ENCODE results near the gene USP21. TPM values are rescaled to one million over a fixed set of nuclear protein-coding genes. Genes with fewer than 3 reads are reported as not detected.

Gene USP21
- total RNA-seq, 1 donor from 2014 or later = 6.7 TPM

DNA sequence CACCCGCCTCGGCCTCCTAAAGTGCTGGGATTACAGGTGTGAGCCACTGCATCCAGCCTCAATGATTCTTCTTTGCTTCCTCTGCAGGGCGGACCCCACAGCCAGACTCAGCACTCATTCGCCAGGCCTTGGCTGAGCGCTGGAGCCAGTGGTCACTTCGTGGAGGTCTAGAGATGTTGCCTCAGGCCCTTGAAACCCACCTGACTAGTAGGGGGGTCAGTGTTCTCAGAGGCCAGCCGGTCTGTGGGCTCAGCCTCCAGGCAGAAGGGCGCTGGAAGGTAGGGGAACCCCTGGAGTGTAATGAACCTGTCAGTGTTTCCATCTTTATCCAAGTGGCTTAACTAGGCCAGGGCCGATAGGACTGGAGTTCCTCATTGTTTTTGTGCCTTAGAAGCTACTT is 9.6 kb downstream of the USP21 start:
- no peak for DNase-seq (ENCODE audit: low spot score)
- no peaks in the 10 kb centered on the region for H3K9me3 ChIP-seq (ENCODE audit: low read depth)
- peaks cover 2% of the 10 kb centered on the region for H3K27me3 Mint-ChIP-seq (ENCODE audit: insufficient read depth, low read depth)
- no peaks in the 10 kb centered on the region for H3K79me2 ChIP-seq (ENCODE audit: low read depth)
- H3K9me3 Mint-ChIP-seq = no peaks in the 10 kb centered on the region
- TF ChIP-seq, protein P1, sequence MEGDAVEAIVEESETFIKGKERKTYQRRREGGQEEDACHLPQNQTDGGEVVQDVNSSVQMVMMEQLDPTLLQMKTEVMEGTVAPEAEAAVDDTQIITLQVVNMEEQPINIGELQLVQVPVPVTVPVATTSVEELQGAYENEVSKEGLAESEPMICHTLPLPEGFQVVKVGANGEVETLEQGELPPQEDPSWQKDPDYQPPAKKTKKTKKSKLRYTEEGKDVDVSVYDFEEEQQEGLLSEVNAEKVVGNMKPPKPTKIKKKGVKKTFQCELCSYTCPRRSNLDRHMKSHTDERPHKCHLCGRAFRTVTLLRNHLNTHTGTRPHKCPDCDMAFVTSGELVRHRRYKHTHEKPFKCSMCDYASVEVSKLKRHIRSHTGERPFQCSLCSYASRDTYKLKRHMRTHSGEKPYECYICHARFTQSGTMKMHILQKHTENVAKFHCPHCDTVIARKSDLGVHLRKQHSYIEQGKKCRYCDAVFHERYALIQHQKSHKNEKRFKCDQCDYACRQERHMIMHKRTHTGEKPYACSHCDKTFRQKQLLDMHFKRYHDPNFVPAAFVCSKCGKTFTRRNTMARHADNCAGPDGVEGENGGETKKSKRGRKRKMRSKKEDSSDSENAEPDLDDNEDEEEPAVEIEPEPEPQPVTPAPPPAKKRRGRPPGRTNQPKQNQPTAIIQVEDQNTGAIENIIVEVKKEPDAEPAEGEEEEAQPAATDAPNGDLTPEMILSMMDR (IDR thresholded peaks at IDR 0.05) = no peak
- TF ChIP-seq EZH2phosphoT487 (IDR thresholded peaks at IDR 0.05) = no peak
- no peak for TF ChIP-seq EZH2 (IDR thresholded peaks at IDR 0.05)
- H3K27ac ChIP-seq = no peak overlapping the region
- peaks cover 22% of the 10 kb centered on the region for H3K4me1 Mint-ChIP-seq
- H4K20me1 ChIP-seq (ENCODE audit: low read depth) = no peaks in the 10 kb centered on the region
- no peak overlapping the region for H3K4me3 ChIP-seq
- no peaks in the 10 kb centered on the region for H3K27me3 ChIP-seq
- peak overlapping the region; percentile 46 for H3K4me3 Mint-ChIP-seq
- H3K36me3 Mint-ChIP-seq = peaks cover 23% of the 10 kb centered on the region
- H3F3A ChIP-seq (ENCODE audit: low read depth) = peaks cover 24% of the 10 kb centered on the region
- H2AFZ ChIP-seq (replicated peaks) = no peak overlapping the region
- H3K9ac ChIP-seq = no peak overlapping the region
- no peaks in the 10 kb centered on the region for H3K36me3 ChIP-seq
- no peak overlapping the region for H3K4me2 ChIP-seq
- H3K27ac Mint-ChIP-seq = no peak overlapping the region
- H3K4me1 ChIP-seq = no peaks in the 10 kb centered on the region

DNA sequence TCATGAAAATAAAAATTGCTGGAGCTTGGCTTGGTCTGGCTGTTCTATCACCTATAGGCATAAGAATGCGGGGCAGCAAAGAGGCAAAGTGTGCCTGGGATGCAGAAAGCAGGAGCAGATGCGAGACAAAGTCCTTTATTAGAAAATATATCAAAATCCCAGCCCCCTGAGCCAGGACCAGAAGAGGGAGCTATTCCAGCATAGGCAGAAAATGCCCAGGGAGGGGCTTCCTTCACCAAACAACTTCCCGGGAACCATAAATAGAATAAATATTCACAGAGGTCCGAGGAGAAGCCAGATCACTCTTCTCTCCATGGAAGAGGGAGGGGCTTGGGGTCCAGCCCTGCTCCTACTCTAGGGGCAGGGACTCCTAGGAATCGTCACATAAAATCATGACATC is 11.9 kb downstream of the USP21 start:
- Mint-ChIP-seq H3K4me1 (peaks cover 22% of the 10 kb centered on the region), H3K36me3 (peaks cover 33% of the 10 kb centered on the region), H3K4me3 (no peak overlapping the region), H3K27ac (no peak overlapping the region), H3K9me3 (no peaks in the 10 kb centered on the region), H3K27me3 (ENCODE audit: insufficient read depth, low read depth) (no peaks in the 10 kb centered on the region)
- Histone ChIP-seq H4K20me1 (ENCODE audit: low read depth) (no peaks in the 10 kb centered on the region), H3K27ac (no peak overlapping the region), H3K36me3 (no peaks in the 10 kb centered on the region), H3K4me1 (no peaks in the 10 kb centered on the region), H3K9me3 (ENCODE audit: low read depth) (no peaks in the 10 kb centered on the region), H3F3A (ENCODE audit: low read depth) (peaks cover 11% of the 10 kb centered on the region), H3K27me3 (no peaks in the 10 kb centered on the region), H3K4me2 (no peak overlapping the region), H3K79me2 (ENCODE audit: low read depth) (no peaks in the 10 kb centered on the region), H2AFZ (replicated peaks) (no peak overlapping the region), H3K9ac (no peak overlapping the region), H3K4me3 (no peak overlapping the region)
- no peak for TF ChIP-seq EZH2 (IDR thresholded peaks at IDR 0.05)
- TF ChIP-seq, protein P1 (IDR thresholded peaks at IDR 0.05) = peak; percentile 15
- no peak for DNase-seq (ENCODE audit: low spot score)

DNA sequence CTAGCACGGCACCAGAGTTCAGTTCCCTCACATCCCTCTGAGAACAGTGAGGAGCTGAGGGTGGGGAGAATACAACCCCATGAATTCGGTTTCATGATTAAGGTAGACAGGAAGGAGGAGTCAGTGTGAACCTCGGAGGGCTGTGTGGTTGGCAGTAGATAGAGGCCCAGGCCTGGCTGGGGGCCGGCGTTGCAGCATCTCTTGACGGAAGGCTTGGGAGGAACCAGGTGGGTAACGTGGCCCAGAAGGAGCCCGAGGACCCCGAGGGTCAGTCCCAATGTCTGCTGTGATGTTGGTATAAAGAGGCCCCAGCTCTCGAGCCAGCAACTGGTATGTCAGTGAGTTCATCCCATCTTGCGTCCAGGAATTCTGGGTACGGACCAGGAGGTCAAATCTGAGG is 12.4 kb downstream of the USP21 start:
- no peak overlapping the region for H3K4me3 Mint-ChIP-seq
- Histone ChIP-seq H3F3A (ENCODE audit: low read depth) (peaks cover 6% of the 10 kb centered on the region), H3K27me3 (no peaks in the 10 kb centered on the region), H3K4me1 (no peaks in the 10 kb centered on the region), H3K4me3 (no peak overlapping the region), H4K20me1 (ENCODE audit: low read depth) (no peaks in the 10 kb centered on the region), H3K27ac (no peak overlapping the region), H3K79me2 (ENCODE audit: low read depth) (no peaks in the 10 kb centered on the region), H3K9ac (no peak overlapping the region), H2AFZ (replicated peaks) (no peak overlapping the region), H3K4me2 (no peak overlapping the region), H3K36me3 (no peaks in the 10 kb centered on the region), H3K9me3 (ENCODE audit: low read depth) (no peaks in the 10 kb centered on the region)
- no peak overlapping the region for H3K27ac Mint-ChIP-seq
- no peaks in the 10 kb centered on the region for H3K27me3 Mint-ChIP-seq (ENCODE audit: insufficient read depth, low read depth)
- TF ChIP-seq, protein P1 (IDR thresholded peaks at IDR 0.05) = no peak
- TF ChIP-seq EZH2phosphoT487 (IDR thresholded peaks at IDR 0.05) (no peak), EZH2 (IDR thresholded peaks at IDR 0.05) (no peak)
- H3K4me1 Mint-ChIP-seq = peaks cover 27% of the 10 kb centered on the region
- no peaks in the 10 kb centered on the region for H3K9me3 Mint-ChIP-seq
- DNase-seq (ENCODE audit: low spot score) = no peak
- peaks cover 33% of the 10 kb centered on the region for H3K36me3 Mint-ChIP-seq
